Upper lobe of left lung (tissue), 6 donors: Measurements from ENCODE around the gene TRPM6. TPM values are rescaled to one million over a fixed set of nuclear protein-coding genes. Genes with fewer than 3 reads are reported as not detected.

ENCODE experiments used
- ATAC-seq, 2 donors: fragments of 200-7000 bp; cut with Tn5 transposase; one replicate each; pipeline ENCODE4 v1.9.1; 2022; ENCODE audit warnings: mild to moderate bottlenecking in 2 of 2, moderate library complexity in 2 of 2; ENCODE audit not compliant: low FRiP score in 2 of 2
- DNase-seq, 2 donors: peaks; one replicate each; pipeline ENCODE4 v3.0.0-alpha.2; 2019 to 2020
- H3K27ac ChIP-seq, 4 donors: fragments of 200-600 bp; sonication (generic); one replicate each; pipeline ENCODE4 v1.5.1; 2016 to 2019
- H3K27me3 ChIP-seq, 4 donors: fragments of 200-600 bp; sonication (generic); one replicate each; pipeline ENCODE4 v1.5.1; 2017 to 2019
- H3K36me3 ChIP-seq, 4 donors: fragments of 200-600 bp; sonication (generic); one replicate each; pipeline ENCODE4 v1.5.1; 2016 to 2019
- H3K4me1 ChIP-seq, 4 donors: fragments of 200-600 bp; sonication (generic); one replicate each; pipeline ENCODE4 v1.5.1; 2018 to 2019
- H3K4me3 ChIP-seq, 4 donors: fragments of 200-600 bp; sonication (generic); one replicate each; pipeline ENCODE4 v1.5.1; 2017 to 2019; ENCODE audit warnings: mild to moderate bottlenecking in 2 of 4, moderate library complexity in 1 of 4
- H3K9me3 ChIP-seq, 4 donors: fragments of 200-600 bp; sonication (generic); one replicate each; pipeline ENCODE4 v1.5.1; 2018 to 2019
- EP300 ChIP-seq, 4 donors: sonication (generic); formaldehyde crosslinking; IDR thresholded peaks; one replicate each; pipeline ENCODE4 v1.5.1; 2017; ENCODE audit warnings: antibody characterized with exemption in 4 of 4, control low read depth in 2 of 4
- POLR2A ChIP-seq, 4 donors: fragments of 450-650 bp; IDR thresholded peaks; one replicate each; pipeline ENCODE4 v1.5.1; 2016 to 2017; ENCODE audit warnings: antibody characterized with exemption in 4 of 4, mild to moderate bottlenecking in 2 of 4
- POLR2AphosphoS5 ChIP-seq, 2 donors: sonication (generic); formaldehyde crosslinking; IDR thresholded peaks; one replicate each; pipeline ENCODE4 v1.5.1; 2017; ENCODE audit warnings: antibody characterized with exemption in 2 of 2
- WGBS, 2 donors: methylation state at CpG; one replicate each; pipeline ENCODE4 v1.1.5; 2017 to 2018; 5-methylcytosine and 5-hydroxymethylcytosine counted together
- small RNA-seq, 4 donors: library from RNA; depleted of rRNA; stranded (forward); fragments of <200 nt; gene quantifications; one replicate each; pipeline ENCODE3, GENCODE V24; 2016
- total RNA-seq, 6 donors: library from RNA; depleted of rRNA in 4 of 6; stranded (reverse); fragments of >200 nt in 4 of 6; gene quantifications; one replicate each; pipeline versions ENCODE4 v1.1.0 to v1.2.1, GENCODE V29; 2016 to 2021
- TF ChIP-seq, protein P1 (sequence below), 6 experiments: fragments of 450-650 bp in 4 of 6; fragments of 200-600 bp in 2 of 6; sonication (generic) in 2 of 6; IDR thresholded peaks; one replicate each; pipeline ENCODE4 v1.5.1; 2016 to 2019; ENCODE audit warnings: antibody characterized with exemption in 6 of 6
- donor health status: DM: no; HTN: no; CAD: no; lungs with moderate emphysema.
- donor health status: DM: no; HTN: yes; CAD: no; lungs with severe emphysema.

Gene TRPM6
- total RNA-seq, 6 donors from 2014 or later: under 0.01 to 3.0 (median 1.3) TPM

- Histone ChIP-seq H3K4me1 (no peaks in the 10 kb centered on the region), H3K27ac (no peak overlapping the region), H3K27me3 (no peaks in the 10 kb centered on the region), H3K4me3 (no peak overlapping the region), H3K36me3 (no peaks in the 10 kb centered on the region), H3K9me3 (no peaks in the 10 kb centered on the region)
- TF ChIP-seq POLR2A (IDR thresholded peaks at IDR 0.05): no peak
- no peak for TF ChIP-seq EP300 (IDR thresholded peaks at IDR 0.05)
- ATAC-seq (no peak), DNase-seq (no peak)
- 64 to 75% methylated on average over 1 of the region's 1 CpG for WGBS, 2 donors
These were observed 191.2 kb downstream of the TRPM6 start for GRCh38 chr9:74696520-74696919.

DNA sequence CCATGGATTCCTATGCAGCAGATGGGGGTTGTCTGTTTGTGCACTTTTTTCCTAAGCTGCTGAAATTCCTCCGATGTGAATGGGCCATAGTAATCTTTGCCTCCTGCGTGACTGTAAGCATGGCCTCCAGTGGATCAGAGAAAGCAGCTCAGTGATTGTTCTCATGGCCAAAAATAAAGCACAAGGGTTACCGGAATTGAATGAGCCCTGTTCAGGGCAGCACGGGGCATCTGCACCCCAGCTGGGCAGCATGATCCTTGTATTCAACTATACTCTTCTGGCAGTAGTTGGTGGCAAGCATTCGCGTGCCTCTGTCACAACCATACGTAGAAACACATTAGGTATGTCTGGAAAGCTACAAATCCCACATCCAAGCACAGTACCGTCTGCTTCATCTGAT lies 196.7 kb downstream of the TRPM6 start:
- Histone ChIP-seq H3K4me3 (no peak overlapping the region), H3K27ac (no peak overlapping the region), H3K4me1 (no peaks in the 10 kb centered on the region), H3K36me3 (no peaks in the 10 kb centered on the region), H3K9me3 (no peaks in the 10 kb centered on the region), H3K27me3 (no peaks in the 10 kb centered on the region)
- TF ChIP-seq EP300 (IDR thresholded peaks at IDR 0.05) (no peak), POLR2A (IDR thresholded peaks at IDR 0.05) (no peak), POLR2AphosphoS5 (IDR thresholded peaks at IDR 0.05) (no peak)
- TF ChIP-seq, protein P1, sequence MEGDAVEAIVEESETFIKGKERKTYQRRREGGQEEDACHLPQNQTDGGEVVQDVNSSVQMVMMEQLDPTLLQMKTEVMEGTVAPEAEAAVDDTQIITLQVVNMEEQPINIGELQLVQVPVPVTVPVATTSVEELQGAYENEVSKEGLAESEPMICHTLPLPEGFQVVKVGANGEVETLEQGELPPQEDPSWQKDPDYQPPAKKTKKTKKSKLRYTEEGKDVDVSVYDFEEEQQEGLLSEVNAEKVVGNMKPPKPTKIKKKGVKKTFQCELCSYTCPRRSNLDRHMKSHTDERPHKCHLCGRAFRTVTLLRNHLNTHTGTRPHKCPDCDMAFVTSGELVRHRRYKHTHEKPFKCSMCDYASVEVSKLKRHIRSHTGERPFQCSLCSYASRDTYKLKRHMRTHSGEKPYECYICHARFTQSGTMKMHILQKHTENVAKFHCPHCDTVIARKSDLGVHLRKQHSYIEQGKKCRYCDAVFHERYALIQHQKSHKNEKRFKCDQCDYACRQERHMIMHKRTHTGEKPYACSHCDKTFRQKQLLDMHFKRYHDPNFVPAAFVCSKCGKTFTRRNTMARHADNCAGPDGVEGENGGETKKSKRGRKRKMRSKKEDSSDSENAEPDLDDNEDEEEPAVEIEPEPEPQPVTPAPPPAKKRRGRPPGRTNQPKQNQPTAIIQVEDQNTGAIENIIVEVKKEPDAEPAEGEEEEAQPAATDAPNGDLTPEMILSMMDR (IDR thresholded peaks at IDR 0.05): no peak
- 77 to 82% methylated on average over 7 to 8 of the region's 8 CpGs for WGBS, 2 donors
- ATAC-seq: no peak
- no peak for DNase-seq

GRCh38 chr9:74683322-74683721 lies 204.4 kb downstream of the TRPM6 start:
- DNase-seq (no peak), ATAC-seq (peak in 1 of 2 donors; percentile 40)
- Histone ChIP-seq H3K4me3 (no peak overlapping the region), H3K4me1 (no peaks in the 10 kb centered on the region), H3K9me3 (no peaks in the 10 kb centered on the region), H3K27me3 (no peaks in the 10 kb centered on the region), H3K36me3 (no peaks in the 10 kb centered on the region), H3K27ac (no peak overlapping the region)
- WGBS, 2 donors: 71 to 73% methylated on average over 4 of the region's 4 CpGs
- TF ChIP-seq, protein P1 (IDR thresholded peaks at IDR 0.05): no peak
- no peak for TF ChIP-seq POLR2A (IDR thresholded peaks at IDR 0.05)
- TF ChIP-seq POLR2AphosphoS5 (IDR thresholded peaks at IDR 0.05): no peak
- no peak for TF ChIP-seq EP300 (IDR thresholded peaks at IDR 0.05)

DNA sequence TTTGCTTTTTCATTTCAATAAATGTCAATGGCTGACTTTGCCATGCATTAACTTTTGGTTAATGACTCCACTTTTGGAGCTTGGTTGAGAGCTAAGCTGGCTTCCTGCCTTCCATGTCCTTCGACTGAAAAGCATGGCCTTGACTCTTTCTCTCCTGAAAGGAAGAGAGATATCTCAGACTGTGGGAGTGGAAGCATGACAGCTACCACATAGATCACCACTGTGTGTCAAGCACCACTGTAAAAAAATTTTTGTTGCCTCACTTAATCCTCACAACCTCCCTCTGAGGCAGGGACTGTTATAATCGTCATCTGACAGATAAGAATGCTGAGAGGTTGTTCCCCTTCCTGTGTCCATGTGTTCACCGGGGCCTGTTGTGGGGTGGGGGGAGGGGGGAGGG lies 205.8 kb downstream of the TRPM6 start:
- Histone ChIP-seq H3K36me3 (no peaks in the 10 kb centered on the region), H3K4me1 (no peaks in the 10 kb centered on the region), H3K9me3 (no peaks in the 10 kb centered on the region), H3K4me3 (no peak overlapping the region), H3K27ac (no peak overlapping the region), H3K27me3 (no peaks in the 10 kb centered on the region)
- WGBS, 2 donors: 19 to 25% methylated on average over 3 of the region's 3 CpGs
- ATAC-seq: no peak
- TF ChIP-seq EP300 (IDR thresholded peaks at IDR 0.05) (no peak), POLR2AphosphoS5 (IDR thresholded peaks at IDR 0.05) (no peak), POLR2A (IDR thresholded peaks at IDR 0.05) (no peak)
- TF ChIP-seq, protein P1 (IDR thresholded peaks at IDR 0.05): no peak
- no peak for DNase-seq

DNA sequence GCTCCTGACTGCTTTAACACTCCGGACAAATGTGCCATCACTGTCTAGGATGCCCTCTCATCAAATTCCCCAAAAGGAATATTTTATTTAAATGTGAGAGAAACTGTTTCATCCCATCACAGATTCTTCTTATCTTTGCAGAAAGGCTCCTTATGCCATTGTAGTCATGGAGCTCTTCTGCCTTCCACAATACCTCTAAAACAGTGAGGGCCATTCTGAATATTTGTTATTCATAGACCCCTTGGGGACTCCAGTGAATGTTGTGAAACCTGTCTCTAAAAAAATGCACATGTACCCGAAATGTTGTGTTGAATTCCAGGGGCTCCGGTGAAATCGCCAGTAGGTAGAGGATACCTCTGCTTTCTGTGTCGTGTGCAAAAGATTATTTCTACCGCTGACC lies 213.6 kb downstream of the TRPM6 start:
- no peak overlapping the region for H3K4me3 ChIP-seq
- H3K9me3 ChIP-seq: no peaks in the 10 kb centered on the region
- TF ChIP-seq EP300 (IDR thresholded peaks at IDR 0.05) (no peak), POLR2AphosphoS5 (IDR thresholded peaks at IDR 0.05) (no peak), POLR2A (IDR thresholded peaks at IDR 0.05) (no peak)
- TF ChIP-seq, protein P1 (IDR thresholded peaks at IDR 0.05): no peak
- DNase-seq (no peak), ATAC-seq (no peak)
- no peaks in the 10 kb centered on the region for H3K4me1 ChIP-seq
- no peak overlapping the region for H3K27ac ChIP-seq
- WGBS, 2 donors: 83 to 91% methylated on average over 6 of the region's 6 CpGs
- H3K36me3 ChIP-seq: no peaks in the 10 kb centered on the region
- H3K27me3 ChIP-seq: no peaks in the 10 kb centered on the region

Small RNA genes within 50 kb of the gene (small RNA-seq; reads per million reads assigned to genes)
- 0 reads per million in 4 donors for gene RNU6-445P

Other genes starting within 250 kb of the TRPM6 start
- gene C9orf40, start 65.0 kb upstream of the TRPM6 start, total RNA-seq: 1 to 10 TPM in 5 of 6 donors, under 1 TPM in 1; 1.00 to 6.2 (median 2.0) TPM
- gene CARNMT1, start 140.4 kb upstream of the TRPM6 start, total RNA-seq: 10 to 100 TPM; 11.5 to 34.5 (median 17.7) TPM
- gene NMRK1, start 200.2 kb upstream of the TRPM6 start, total RNA-seq: 10 to 100 TPM; 17.5 to 46.6 (median 27.3) TPM
- gene OSTF1, start 200.6 kb upstream of the TRPM6 start, total RNA-seq: 10 to 100 TPM; 17.8 to 84.9 (median 48.9) TPM